Skeletal muscle satellite cell (primary cell): ENCODE data around the gene GATAD1.
A peak's percentile ranks its signal among the peaks of the same experiment; 100 is the strongest.
"Not testable (repeated sequence)": the region's sequence is repeated elsewhere in the genome, so short reads cannot be mapped to it uniquely, and the experiment has no call there.

Source experiments
- H3K27me3 ChIP-seq: 2 replicates; pipeline ENCODE4 v1.7.0; 2013; ENCODE audit warnings: low read length; ENCODE audit not compliant: control insufficient read depth, insufficient read depth
- H3K36me3 ChIP-seq: 2 replicates; pipeline ENCODE4 v1.7.0; 2013; ENCODE audit warnings: mild to moderate bottlenecking, control low read depth, low read length; ENCODE audit not compliant: insufficient read depth
- H3K4me1 ChIP-seq: 2 replicates; pipeline ENCODE4 v1.7.0; 2013; ENCODE audit warnings: low read length; ENCODE audit not compliant: control insufficient read depth, insufficient read depth
- H3K4me2 ChIP-seq: 2 replicates; pipeline ENCODE4 v1.7.0; 2013; ENCODE audit warnings: mild to moderate bottlenecking, low read length
- H3K4me3 ChIP-seq: 2 replicates; pipeline ENCODE4 v1.7.0; 2013; ENCODE audit warnings: low read length
- H3K9ac ChIP-seq: 2 replicates; pipeline ENCODE4 v1.7.0; 2013; ENCODE audit warnings: mild to moderate bottlenecking, low read depth, low read length, moderate library complexity
- H3K9me3 ChIP-seq: replicated peaks from 2 replicates; pipeline ENCODE4 v1.7.0; 2013; ENCODE audit warnings: mild to moderate bottlenecking, control low read depth, low read length

GATAD1 gene

GRCh38 chr7:92442720-92443119 is 4.6 kb upstream of the GATAD1 start:
- H3K9me3 ChIP-seq, H3K36me3 ChIP-seq, H3K4me2 ChIP-seq, H3K4me1 ChIP-seq, H3K4me3 ChIP-seq, H3K9ac ChIP-seq: not testable (repeated sequence)
- H3K27me3 ChIP-seq, result peaks cover 32% of the 10 kb centered on the region

GRCh38 chr7:92446869-92447344 is 375 bp upstream of the GATAD1 start:
- peaks cover 4% of the 10 kb centered on the region for H3K27me3 ChIP-seq
- peaks cover 9% of the 10 kb centered on the region for H3K4me1 ChIP-seq
- peak overlapping the region; percentile 21 for H3K4me2 ChIP-seq
- peak overlapping the region; percentile 99 for H3K9ac ChIP-seq
- peaks cover 18% of the 10 kb centered on the region for H3K36me3 ChIP-seq
- no peaks in the 10 kb centered on the region for H3K9me3 ChIP-seq
- H3K4me3 ChIP-seq, result peak overlapping the region; percentile 100

GRCh38 chr7:92448205-92448747 is 994 bp downstream of the GATAD1 start:
- Histone ChIP-seq H3K9ac (peak overlapping the region; percentile 99), H3K4me1 (peaks cover 9% of the 10 kb centered on the region), H3K9me3 (no peaks in the 10 kb centered on the region), H3K4me2 (peak overlapping the region; percentile 89), H3K36me3 (peaks cover 31% of the 10 kb centered on the region), H3K4me3 (peak overlapping the region; percentile 100), H3K27me3 (no peaks in the 10 kb centered on the region)

- Histone ChIP-seq H3K4me1 (peaks cover 9% of the 10 kb centered on the region), H3K4me3 (no peak overlapping the region), H3K4me2 (no peak overlapping the region), H3K9ac (no peak overlapping the region), H3K36me3 (peaks cover 63% of the 10 kb centered on the region), H3K9me3 (no peaks in the 10 kb centered on the region), H3K27me3 (no peaks in the 10 kb centered on the region)
Observed at GRCh38 chr7:92451645-92452044, 4.4 kb downstream of the GATAD1 start.

- peaks cover 63% of the 10 kb centered on the region for H3K36me3 ChIP-seq
- no peak overlapping the region for H3K9ac ChIP-seq
- H3K4me3 ChIP-seq, result no peak overlapping the region
- H3K4me1 ChIP-seq, result no peaks in the 10 kb centered on the region
- no peak overlapping the region for H3K4me2 ChIP-seq
- H3K9me3 ChIP-seq, result no peaks in the 10 kb centered on the region
- no peaks in the 10 kb centered on the region for H3K27me3 ChIP-seq
Observed at GRCh38 chr7:92456236-92456635, 9.0 kb downstream of the GATAD1 start.

GRCh38 chr7:92460109-92460508 is 12.8 kb downstream of the GATAD1 start:
- Histone ChIP-seq H3K4me1 (no peaks in the 10 kb centered on the region), H3K9ac (no peak overlapping the region), H3K9me3 (no peaks in the 10 kb centered on the region), H3K4me2 (no peak overlapping the region), H3K27me3 (no peaks in the 10 kb centered on the region), H3K4me3 (no peak overlapping the region), H3K36me3 (peaks cover 26% of the 10 kb centered on the region)

- Histone ChIP-seq H3K9me3 (no peaks in the 10 kb centered on the region), H3K9ac (no peak overlapping the region), H3K4me3 (no peak overlapping the region), H3K4me1 (no peaks in the 10 kb centered on the region), H3K4me2 (no peak overlapping the region), H3K36me3 (peaks cover 22% of the 10 kb centered on the region), H3K27me3 (no peaks in the 10 kb centered on the region)
Observed at GRCh38 chr7:92460510-92460909, 13.2 kb downstream of the GATAD1 start.

GRCh38 chr7:92461027-92462003 is 14.0 kb downstream of the GATAD1 start:
- H3K4me3 ChIP-seq, result no peak overlapping the region
- H3K9me3 ChIP-seq, result no peaks in the 10 kb centered on the region
- no peak overlapping the region for H3K4me2 ChIP-seq
- H3K4me1 ChIP-seq, result no peaks in the 10 kb centered on the region
- H3K9ac ChIP-seq, result no peak overlapping the region
- H3K27me3 ChIP-seq, result no peaks in the 10 kb centered on the region
- peaks cover 15% of the 10 kb centered on the region for H3K36me3 ChIP-seq

- H3K9ac ChIP-seq, result no peak overlapping the region
- no peaks in the 10 kb centered on the region for H3K27me3 ChIP-seq
- no peak overlapping the region for H3K4me2 ChIP-seq
- no peaks in the 10 kb centered on the region for H3K9me3 ChIP-seq
- H3K4me3 ChIP-seq, result no peak overlapping the region
- no peaks in the 10 kb centered on the region for H3K4me1 ChIP-seq
- peaks cover 9% of the 10 kb centered on the region for H3K36me3 ChIP-seq
Observed at GRCh38 chr7:92462560-92462959, 15.3 kb downstream of the GATAD1 start.

GRCh38 chr7:92464515-92464914 is 17.2 kb downstream of the GATAD1 start:
- Histone ChIP-seq H3K4me3 (no peak overlapping the region), H3K9ac (no peak overlapping the region), H3K27me3 (no peaks in the 10 kb centered on the region), H3K4me2 (no peak overlapping the region), H3K9me3 (no peaks in the 10 kb centered on the region), H3K36me3 (no peaks in the 10 kb centered on the region), H3K4me1 (no peaks in the 10 kb centered on the region)

- Histone ChIP-seq H3K9ac (no peak overlapping the region), H3K4me3 (no peak overlapping the region), H3K9me3 (no peaks in the 10 kb centered on the region), H3K36me3 (no peaks in the 10 kb centered on the region), H3K27me3 (no peaks in the 10 kb centered on the region), H3K4me2 (no peak overlapping the region), H3K4me1 (no peaks in the 10 kb centered on the region)
Observed at GRCh38 chr7:92466682-92467081, 19.4 kb downstream of the GATAD1 start.
